Measurements from ENCODE around the gene GSTO1. TPM values are rescaled to one million over a fixed set of nuclear protein-coding genes. Genes with fewer than 3 reads are reported as not detected.
A peak's percentile ranks its signal among the peaks of the same experiment; 100 is the strongest.

GSTO1 gene
- total and polyA plus RNA-seq, 2 of the 13 experiments (the other 11 are each of a cell fraction or from before 2014, with no cell fraction given): 228 to 300 TPM

DNA sequence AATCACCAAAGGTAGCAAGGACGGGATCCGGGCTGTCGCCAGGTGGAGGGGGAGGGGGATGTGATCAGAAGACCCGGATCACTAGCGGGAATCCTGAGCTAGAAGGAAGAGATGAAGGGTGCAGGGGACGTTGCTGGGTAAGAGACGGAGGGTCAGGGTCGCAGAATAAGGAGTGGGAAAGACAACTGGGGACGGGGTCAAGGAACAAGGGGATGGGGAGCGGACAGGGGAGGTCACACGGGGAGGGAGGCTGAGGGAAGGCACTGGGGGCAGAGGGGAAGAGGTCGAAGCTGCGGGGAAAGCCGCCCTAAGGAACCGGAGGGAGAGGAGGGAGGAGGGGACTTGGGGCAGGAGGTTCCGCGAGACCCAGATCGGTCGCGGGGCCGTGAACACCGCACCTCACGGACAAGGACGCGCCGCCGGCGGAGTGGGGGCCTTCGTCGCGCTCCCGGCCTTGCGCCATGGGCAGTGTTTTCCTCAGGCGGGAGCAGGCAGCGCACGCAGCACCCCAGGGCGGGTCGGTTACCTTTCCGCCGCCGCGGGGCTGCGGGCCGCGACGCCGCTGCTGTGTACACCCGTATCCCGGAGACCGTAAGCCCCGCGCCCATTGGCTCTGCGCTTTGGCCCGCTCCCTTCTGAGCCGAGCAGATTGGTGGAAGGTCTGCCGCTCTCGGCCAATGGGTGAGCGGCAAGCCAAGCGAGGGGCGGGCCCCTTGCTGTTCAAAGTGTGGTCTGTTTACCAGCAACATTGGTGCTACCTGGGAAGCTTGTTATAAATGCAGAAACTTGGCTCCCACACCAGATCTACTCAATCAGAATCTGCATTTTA is 22.7 kb upstream of the GSTO1 start, which contains the start of gene CFAP43 (continued):
- no peak for TF ChIP-seq ZMAT5 (CRISPR knock-in tag; IDR thresholded peaks at IDR 0.05; ENCODE audit: borderline replicate concordance, low read depth)
- peak; percentile 74 for TF ChIP-seq MXD3 (CRISPR knock-in tag; IDR thresholded peaks at IDR 0.05)
- TF ChIP-seq ESRRA (CRISPR knock-in tag; IDR thresholded peaks at IDR 0.05; ENCODE audit: low read depth): 0 out of 2 replicates have a peak, but pooled peaks have one; percentile 41
- peak; percentile 57 for TF ChIP-seq ASH2L (IDR thresholded peaks at IDR 0.05; ENCODE audit: insufficient read length, low read depth, low read length)
- TF ChIP-seq RFX5 (IDR thresholded peaks at IDR 0.05; ENCODE audit: low read depth, low read length): no peak
- TF ChIP-seq NR2C2 (CRISPR knock-in tag; IDR thresholded peaks at IDR 0.05; ENCODE audit: borderline replicate concordance): peak; percentile 54; the same call in 1 of the 2 replicates
- TF ChIP-seq KLF9 (CRISPR knock-in tag; IDR thresholded peaks at IDR 0.05; ENCODE audit: low read depth): no peak
- TF ChIP-seq PRDM15 (CRISPR knock-in tag; IDR thresholded peaks at IDR 0.05): 0 out of 2 replicates have a peak, but pooled peaks have one; percentile 17
- 0 out of 2 replicates have a peak, but pooled peaks have one; percentile 43 for TF ChIP-seq ZNF33B (CRISPR knock-in tag; IDR thresholded peaks at IDR 0.05)
- TF ChIP-seq NFRKB (IDR thresholded peaks at IDR 0.05): no peak
- TF ChIP-seq HNRNPH1 (optimal IDR thresholded peaks at IDR 0.05; ENCODE audit: low read depth, low read length): no peak
- TF ChIP-seq HOXA9 (CRISPR knock-in tag; IDR thresholded peaks at IDR 0.05; ENCODE audit: borderline replicate concordance): 0 out of 2 replicates have a peak, but pooled peaks have one; percentile 45
- TF ChIP-seq, protein P1, sequence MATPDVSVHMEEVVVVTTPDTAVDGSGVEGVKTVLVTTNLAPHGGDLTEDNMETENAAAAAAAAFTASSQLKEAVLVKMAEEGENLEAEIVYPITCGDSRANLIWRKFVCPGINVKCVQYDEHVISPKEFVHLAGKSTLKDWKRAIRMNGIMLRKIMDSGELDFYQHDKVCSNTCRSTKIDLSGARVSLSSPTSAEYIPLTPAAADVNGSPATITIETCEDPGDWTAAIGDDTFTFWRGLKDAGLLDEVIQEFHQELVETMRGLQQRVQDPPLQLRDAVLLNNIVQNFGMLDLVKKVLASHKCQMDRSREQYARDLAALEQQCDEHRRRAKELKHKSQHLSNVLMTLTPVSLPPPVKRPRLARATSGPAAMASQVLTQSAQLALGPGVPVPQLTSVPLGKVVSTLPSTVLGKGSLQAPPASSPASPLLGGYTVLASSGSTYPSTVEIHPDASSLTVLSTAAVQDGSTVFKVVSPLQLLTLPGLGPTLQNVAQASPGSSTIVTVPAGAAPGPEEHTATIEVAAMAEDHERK (CRISPR knock-in tag; IDR thresholded peaks at IDR 0.05; ENCODE audit: low read depth): no peak
- TF ChIP-seq REXO4 (CRISPR knock-in tag; IDR thresholded peaks at IDR 0.05; ENCODE audit: borderline replicate concordance): no peak
- no peak for TF ChIP-seq SYNCRIP (IDR thresholded peaks at IDR 0.05; ENCODE audit: insufficient read depth, low read depth, low read length)
- TF ChIP-seq ZNF746 (CRISPR knock-in tag; IDR thresholded peaks at IDR 0.05): peak; percentile 32; the same call in 1 of the 2 replicates
- no peak for TF ChIP-seq SMC3 (IDR thresholded peaks at IDR 0.05; ENCODE audit: low read length)
- TF ChIP-seq SMYD3 (CRISPR knock-in tag; IDR thresholded peaks at IDR 0.05): no peak
- peak; percentile 47; the same call in 1 of the 2 replicates for TF ChIP-seq PPARG (CRISPR knock-in tag; conservative IDR thresholded peaks at IDR 0.05)
- TF ChIP-seq MAFG (CRISPR knock-in tag; IDR thresholded peaks at IDR 0.05): no peak

Data from HepG2 (cell line).